Fibroblast of the conjunctiva (primary cell): ENCODE results near the gene KAZN.

ENCODE experiments used
- DNase-seq: peaks from one replicate; pipeline ENCODE4 v3.0.0-alpha.2; 2010; ENCODE audit warnings: low read depth

Gene KAZN

DNA sequence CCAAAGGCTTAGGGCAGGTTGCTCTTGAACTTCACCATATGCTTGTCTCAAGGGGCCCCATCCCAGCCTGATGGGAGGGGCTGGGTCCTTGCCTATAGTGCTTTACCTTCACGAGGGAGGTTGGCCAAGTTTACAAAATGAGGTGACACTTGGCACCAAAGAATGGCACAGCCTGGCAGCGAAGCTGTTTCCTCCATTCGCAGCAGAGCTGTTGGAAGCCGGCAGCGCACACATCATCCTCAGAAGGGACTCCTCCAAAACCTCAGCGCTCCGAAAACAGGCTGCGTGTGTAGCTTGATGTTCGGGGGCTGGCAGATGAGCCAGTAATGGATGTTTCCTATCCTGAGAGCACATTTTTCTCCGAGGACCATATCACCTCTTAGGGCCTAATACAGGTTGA is 116.8 kb downstream of the KAZN start:
- no peak for DNase-seq

DNA sequence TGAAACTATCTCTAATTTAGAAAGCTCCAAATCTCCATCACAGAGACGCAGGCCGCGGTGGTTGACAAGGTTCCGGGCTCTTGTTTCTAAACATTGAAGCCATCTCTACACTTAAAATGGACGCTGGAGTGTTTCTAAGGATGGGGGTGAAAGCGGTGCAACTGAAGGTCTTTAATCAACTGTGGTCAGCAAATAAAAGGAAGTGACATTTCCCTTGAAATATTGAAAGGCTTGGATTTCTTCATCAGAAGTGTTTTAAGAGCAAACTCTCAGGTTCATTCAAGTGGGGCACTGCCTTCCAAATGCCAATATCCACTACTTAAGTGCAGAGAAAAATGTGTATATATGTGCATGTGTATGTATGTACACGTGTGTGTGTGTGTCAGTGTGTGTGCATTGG is 117.3 kb downstream of the KAZN start:
- DNase-seq, result no peak

DNA sequence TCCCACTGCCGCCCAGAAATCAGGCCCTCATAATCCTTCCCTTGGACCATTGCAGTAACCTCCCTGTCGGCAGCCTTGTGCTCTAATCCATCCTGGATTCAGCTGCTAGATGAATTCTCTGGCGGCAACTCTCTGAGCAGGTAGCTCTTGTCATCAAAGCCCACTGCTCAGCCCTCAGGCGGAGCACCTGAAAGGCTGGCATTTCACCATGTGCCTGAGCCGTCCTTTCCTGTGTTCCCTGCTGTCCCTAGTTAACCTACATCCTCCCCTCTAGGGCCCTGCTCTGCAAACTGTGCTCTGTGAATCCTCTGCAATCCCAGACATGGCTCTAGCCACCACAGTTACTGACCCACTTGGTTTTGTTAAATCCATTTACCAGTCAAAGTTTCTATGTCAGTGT is 118.0 kb downstream of the KAZN start:
- no peak for DNase-seq

DNA sequence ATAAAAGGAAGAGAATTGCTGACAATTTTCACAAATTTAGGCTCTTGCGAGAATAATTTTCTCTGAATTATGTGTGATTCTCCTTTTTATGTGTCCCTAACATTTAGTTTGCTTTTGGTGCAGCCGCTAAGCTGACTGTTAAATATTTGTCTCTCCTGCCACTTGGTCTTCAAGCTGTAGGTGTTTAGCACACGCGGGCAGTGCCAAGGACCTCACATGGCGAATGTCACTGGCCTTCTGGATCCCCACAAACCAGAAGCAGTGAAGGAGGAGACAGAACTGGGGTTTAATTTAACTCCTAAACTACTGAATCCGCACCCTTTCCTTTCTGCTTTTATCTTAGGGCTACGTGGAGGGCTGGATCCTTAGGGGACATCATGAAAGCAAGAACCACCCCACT is 120.0 kb downstream of the KAZN start:
- DNase-seq, result no peak

DNA sequence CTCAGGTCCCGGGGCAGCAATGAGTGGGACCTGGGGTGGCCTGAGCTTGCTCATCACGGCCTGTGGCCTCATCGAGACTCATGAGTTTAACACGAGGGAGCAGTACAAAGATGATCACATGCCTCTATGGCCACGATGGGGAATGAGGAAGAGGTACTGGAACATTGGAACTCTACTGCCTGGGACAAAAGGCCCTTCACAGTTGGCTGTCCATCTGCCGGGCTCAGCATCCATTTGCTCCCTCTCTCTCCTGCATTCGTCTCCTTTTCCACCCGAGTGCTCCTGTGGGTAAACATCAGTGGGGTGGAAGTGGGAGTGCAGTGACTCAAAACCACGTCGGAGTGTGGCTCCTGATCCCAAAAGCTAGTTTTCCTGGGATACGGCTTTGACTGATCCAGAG is 124.9 kb downstream of the KAZN start:
- no peak for DNase-seq

DNA sequence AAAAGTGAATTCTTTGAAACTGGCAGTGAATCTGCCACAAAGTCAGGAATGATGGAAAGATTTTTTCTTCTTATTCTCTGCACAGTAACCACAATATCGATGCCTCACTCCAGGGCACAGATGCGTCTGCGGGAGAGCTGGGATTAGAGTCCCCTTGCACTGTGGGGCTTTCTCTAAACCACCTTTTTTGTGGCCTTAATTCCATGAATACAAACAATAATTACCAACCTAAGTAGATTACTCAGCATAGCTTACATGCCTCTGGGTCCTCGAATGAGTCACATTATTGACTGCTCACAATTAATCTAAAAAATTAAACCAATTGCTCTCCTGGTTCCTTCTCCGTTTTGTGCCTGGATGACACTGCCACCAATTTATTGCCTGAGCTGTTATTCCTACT is 125.8 kb downstream of the KAZN start:
- DNase-seq, result no peak

DNA sequence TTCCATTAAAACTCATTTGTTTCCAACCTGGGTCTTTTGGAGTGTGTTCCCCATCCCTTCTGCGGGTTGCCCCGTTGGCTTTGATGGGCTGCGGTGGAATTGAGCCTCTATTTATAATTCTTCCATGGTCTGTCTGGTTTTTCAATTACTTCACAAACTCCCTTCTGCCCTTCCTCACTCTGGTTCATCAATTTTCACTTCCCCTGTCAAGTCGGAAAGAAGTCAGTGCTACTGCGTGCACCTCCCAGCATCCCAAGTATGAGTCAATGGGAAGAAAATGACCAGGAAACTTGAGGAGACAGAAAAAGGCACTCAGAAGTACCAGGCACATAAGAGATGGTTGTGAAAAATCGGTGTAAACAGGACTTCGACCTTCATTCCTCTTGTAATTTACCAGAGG is 126.2 kb downstream of the KAZN start:
- no peak for DNase-seq

DNA sequence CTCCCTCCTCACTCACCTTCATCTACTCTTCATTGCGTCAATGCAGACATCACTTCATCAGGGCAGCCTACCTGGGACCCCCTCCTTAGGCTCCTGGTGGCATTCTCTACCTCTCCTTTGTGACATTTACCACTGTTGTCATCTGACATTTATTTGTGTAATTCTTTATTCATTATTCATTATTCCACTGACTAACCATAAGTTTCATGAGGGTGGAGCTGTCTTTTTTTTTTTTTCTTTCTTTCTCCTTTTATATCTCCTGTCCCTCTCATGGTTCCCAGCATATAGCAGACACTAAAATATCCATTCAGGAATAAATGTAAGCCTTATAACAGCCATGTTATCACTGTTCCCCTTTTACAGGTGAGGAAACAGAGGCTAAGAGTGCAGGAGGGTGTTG is 126.8 kb downstream of the KAZN start:
- no peak for DNase-seq

DNA sequence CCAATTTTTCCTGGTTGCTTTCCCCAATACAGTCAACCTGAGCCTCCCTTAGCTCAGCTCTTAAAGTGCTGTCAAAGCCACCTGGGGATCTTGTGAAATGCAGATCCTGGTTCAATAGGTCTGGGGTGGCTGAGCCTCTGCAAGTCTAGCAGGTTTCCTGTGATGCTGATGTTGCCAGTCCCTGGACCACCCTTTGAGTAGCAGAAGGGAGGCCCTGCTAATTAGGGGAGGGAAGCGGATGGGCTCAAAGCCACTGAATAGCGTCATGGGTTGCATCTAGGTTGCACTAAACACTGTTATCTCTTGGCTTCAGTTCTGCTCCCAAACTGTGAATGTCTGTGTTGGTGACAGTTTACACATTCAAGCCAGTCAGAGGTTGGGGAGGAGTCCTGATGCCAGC is 127.2 kb downstream of the KAZN start:
- no peak for DNase-seq

DNA sequence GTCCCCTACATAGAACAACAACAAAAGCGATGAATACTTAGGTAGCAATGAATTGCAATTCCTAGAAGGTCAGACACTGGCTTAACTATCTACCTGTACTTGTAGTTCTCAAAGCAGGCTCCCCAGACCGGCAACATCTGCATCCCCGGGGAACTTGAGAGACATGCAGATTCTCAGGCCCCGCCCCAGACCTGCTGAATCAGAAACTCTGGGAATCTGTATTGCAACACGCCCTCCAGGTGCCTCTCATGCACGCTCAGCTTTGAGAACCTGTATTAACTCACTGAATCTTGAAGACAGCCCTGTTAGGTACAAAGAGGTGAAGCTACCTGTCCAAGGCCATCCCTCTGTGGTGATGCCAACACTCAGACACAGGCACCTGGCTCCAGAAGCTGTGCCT is 128.1 kb downstream of the KAZN start:
- no peak for DNase-seq

DNA sequence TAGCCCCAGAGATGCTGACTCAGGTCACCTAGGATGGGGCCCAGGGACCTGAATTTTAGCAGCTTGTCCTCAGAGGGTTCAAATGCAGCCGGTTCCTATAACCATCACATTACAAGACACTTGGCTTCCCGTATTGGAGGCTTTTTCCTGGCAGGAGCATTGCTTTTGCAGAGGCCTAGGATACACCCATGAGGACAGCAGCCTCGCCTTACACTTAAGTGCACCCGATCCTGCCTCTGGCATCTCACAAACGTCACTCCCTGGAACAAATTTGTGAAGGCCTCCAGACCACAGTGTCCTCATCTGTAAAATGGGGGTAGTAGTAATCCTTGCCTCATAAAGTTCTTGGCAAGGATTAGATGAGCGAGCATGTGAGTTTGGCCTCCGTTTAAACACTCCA is 130.0 kb downstream of the KAZN start:
- no peak for DNase-seq

DNA sequence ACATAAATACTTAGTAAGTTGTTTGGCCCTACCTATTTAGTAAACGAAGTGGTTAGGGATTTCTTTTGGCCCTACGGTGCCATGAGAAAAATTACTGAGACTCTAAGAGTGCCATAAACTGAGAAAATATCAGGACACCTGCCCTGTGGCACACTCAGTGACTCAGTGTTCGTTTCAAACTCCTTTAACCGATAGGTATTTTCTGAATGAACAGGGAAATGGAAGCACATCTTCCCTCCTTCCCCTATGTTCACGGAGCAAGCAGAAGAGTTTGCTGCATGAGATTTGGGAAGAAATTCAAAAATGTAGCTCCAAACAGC is 134.2 kb downstream of the KAZN start:
- DNase-seq, result no peak

DNA sequence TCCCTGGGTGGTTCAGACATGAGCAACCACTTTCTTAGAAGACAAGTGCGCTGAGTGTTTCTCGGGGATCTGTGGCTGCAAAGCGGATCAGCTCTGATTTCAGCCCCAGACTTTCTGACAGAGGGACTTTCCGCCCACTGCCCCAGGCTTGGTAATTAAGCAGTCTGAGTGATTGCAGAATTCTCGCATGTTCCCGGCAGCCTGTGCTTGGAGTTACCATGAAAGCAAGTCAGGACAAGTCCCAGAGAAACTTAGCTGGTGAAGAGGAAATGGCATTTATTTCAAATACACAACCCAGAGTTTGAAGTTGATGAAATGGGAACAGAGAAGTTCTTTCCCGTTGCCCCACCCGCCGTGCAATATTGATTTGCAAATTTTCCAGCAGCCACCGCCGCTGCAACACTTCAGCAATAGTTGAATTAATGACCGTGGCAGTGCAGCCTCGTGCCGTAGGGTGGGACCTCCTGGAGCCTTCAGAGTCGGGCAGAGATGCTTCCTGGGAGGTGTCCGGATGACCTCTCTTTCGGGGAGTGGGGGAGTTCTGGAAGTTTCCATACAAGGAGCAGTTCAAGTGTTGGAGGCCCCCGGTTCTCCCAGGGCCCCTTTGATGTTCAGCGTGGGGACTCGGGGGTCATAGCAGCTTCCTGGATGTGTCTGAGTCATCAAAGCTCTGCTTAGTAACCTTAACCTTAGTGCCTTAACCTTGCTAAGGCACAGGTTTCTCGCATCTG is 134.7 kb downstream of the KAZN start:
- no peak for DNase-seq

DNA sequence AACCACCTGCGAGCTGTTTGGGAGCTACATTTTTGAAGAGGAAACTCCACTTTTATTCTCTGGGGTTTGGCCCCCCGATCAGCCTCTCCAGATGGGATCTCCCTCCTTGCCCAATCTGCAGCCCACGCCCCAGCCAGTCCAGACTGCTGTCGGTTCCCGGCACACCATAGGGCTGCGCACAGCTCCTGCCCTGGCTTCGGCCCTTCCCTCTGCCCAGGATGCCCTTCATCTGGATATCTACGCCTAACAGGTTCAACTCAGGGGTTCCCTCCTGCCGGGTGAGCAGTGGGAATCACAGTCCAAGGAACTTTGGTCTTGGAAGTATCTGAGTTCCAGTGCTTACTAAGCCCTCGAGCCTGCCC is 135.3 kb downstream of the KAZN start:
- DNase-seq, result no peak

DNA sequence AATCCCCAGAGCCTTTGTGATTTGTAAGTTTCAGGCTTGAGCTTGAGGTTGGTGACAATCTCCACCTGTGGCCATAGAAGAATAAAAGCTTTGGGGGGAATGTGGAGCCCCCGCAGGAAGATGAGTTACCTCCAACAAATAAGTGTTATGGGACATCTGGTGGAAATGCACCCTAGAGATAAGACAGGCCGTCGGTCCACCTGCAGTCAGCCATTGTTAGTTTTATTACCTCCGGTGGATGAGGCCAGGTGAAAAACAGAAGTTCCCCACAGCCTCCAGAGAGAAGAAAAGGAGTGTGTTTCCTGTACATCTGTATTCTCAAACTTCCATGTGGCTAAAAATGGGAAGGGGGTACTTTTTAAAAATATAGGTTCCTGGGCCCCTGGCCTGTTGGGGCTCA is 137.4 kb downstream of the KAZN start:
- no peak for DNase-seq

DNA sequence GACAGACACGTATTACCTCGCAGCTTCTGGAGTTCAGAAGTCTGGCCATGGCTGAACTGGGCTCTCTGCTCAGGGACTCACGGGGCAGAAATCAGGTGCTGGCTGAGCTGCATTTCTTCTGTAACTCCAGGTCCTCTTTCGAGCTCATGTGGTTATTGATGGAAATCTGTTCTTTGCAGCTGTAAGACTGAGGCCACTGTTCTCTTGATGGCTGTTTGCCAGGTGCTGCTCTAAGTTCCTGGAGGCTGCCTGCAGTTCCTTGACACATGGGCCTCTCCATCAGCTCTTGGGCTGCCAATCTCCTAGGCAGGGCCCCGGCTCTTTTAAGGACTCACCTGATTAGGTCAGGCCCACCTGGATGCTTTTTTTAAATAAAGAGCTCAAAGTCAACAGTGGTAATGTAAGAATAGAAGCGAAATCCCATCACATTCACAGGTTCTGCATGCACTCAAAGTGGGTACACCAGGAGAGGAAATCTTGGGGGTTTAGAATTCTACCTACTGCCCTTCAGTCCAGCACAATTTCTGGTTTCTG is 139.1 kb downstream of the KAZN start:
- no peak for DNase-seq

DNA sequence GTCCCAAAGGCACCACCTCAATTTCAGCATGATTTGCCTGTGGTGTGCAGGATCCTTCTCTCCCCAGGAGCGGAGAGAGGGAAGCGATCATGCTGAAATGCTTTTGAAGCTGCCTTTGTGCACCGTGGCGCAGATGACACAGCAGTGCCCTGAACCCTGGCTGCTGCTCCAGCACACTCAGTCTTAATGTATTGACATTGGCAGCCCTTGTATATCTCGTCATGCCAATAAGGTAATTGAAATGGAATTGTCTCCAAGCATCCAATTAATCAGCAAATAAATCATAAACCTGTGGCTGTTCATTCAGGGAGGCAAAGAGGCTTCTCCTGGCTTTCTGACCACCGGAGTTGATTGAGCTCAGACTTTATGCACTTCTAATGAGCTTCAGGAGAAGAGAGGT is 139.8 kb downstream of the KAZN start:
- no peak for DNase-seq

DNA sequence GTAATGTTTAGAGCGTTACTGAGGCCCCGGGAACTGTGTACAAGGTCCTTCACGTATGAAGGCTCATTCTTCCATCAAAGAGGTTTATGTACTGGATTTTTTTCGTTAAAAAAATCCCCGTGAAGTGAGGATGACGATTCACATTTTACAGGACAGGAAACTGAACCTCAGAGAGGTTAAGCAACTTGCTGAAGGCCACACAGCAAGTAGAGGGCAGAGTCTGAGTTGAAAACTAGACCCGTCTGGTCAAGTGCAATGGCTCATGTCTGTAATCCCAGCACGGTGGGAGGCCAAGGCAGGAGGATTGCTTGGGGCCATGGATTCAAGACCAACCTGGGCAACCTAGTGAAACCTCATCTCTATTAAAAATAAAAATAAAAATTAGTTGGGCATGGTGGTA is 140.2 kb downstream of the KAZN start:
- DNase-seq, result no peak

DNA sequence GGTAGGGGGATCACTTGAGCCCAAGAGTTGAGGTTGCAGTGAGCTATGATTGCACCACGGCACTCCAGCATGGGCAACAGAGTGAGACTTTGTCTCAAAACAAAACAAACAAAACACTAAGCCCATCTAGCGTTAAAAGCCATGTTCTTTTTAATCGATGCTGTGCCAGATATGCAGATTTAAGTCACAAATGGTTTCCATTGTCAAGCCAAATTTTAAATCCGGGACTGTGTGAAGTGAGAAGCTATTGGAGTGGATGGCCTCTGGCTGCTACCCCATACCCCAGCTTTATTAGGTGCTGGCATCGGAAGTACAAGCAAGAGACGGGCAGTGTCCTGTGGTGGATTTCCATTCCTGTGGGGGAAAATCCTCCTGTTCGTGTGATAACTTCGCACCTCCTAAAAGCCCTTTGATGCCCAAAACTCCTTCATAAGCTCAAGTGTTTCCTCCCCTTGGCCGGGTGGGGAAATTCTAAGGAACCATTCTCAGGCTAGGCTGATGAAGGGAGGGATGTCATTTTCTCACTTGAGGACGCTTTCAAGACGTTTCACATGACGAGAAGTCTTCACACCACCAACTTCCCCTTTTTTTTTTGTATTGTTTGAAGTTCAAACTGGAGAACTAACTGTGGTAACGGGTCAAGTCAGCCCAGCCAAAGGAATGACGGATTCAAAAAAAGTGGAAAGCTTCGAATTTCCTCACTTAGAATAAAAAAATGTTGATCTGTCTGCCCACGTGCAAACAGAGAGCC is 140.8 kb downstream of the KAZN start:
- no peak for DNase-seq

DNA sequence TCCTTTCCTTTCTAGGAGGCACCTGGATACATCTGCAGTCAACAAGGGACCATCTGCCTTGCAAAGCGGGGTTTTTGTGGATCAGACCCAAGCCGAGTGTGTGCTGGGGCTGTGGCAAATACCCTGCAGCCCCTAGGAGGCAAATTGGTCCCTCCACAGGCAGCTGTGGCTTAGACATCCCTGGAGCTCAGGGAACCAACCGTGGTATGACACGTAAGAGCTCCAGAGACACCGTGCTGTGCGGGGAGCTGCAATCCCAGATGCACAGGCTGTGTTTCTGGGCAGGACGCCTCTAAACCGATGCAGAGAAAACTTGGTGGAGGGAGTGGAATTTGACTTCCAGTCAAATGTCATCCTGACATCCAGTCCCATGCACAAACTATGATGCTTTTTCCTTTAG is 141.5 kb downstream of the KAZN start:
- DNase-seq, result no peak

DNA sequence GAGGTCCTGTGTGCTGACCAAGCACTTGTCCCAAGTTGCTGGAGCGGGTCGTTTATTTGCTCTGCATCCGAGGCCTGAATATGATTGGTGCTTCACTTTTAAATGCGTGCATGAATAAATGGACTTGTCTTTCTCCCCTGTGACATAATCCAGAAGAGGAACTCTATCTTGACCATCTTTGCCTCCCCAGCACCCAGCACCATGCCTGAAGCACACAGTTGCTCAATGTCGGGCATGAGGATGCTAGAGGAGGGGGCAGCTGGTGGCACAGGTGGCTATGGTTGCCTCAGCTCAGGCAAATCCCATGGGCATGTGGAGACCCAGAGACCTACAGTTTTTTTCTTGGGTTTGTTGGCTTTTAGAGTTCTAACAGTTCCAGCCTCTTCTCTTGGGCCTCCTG is 142.6 kb downstream of the KAZN start:
- no peak for DNase-seq

DNA sequence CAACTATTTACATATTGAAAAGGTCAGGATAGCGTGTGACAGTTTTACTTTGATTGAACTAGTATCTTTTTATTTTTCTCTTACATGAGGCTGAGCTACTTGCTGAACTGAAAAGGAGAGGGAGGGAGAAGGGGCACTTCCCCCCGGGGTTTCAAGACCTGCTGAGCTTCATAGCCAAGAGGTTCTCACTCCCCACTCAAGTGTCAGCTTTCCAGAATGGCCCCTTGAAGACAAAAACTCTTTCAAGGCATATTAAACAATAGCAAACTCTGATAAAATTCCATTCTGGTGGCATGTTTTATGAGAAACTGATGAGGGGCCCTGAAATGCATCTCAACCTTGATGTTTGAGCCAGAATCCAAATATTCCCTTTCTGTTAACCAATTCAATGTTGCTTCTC is 143.0 kb downstream of the KAZN start:
- no peak for DNase-seq

DNA sequence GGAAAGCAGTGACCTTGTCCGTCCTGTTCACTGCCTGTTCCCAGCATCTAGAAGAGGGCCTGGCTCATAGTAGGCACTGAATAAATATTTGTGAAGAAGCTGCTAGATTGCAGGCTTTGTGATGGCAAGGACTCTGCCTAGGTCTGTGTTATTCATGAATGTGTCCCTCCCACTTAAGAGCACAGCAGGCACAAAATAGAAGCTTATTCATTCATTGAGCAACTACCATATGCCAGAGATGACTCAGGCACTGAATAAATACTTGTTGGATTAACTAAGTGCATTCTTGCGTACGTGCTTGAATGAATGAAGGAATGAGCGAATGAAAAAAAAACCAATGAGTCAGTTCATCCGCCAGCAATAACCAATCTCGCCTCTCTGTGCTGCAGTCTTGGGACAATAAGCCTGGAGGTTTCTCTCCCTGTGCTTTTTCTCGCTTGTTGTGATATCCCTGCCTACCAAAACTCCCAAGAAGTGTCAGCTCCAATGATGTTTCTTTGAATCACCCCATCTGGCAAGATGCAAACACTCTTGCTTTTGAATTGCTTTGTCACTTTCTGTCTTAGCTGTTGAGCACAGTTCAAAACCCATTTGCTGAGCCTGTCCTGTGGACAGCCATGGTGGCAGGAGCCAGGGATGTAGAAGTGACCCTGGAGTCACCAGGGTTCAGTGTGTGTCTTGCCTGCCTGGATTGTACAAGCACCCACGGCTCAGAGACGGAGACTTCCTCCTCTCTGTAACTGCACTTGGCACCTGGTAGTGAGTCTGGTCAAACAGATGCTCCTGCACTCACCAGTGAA is 143.9 kb downstream of the KAZN start:
- peak; percentile 92 for DNase-seq
